ENCODE results near the gene CASP12.

GRCh38 chr11:104928811-104929210 is 30.6 kb upstream of the CASP12 start:
- no peak for TF ChIP-seq GATA2 (IDR thresholded peaks at IDR 0.05; ENCODE audit: low read depth, low read length)
- TF ChIP-seq GATA3 (IDR thresholded peaks at IDR 0.05; ENCODE audit: low read depth, low read length), result no peak
